HG02571 (cell line): Measurements from ENCODE around the gene GLP1R.

Experiments used
- ATAC-seq: cut with Tn5 transposase; IDR thresholded peaks from one replicate; pipeline ENCODE4 v1.9.1; 2021; ENCODE audit warnings: mild to moderate bottlenecking, moderate library complexity; ENCODE audit not compliant: unreplicated experiment

GLP1R gene

DNA sequence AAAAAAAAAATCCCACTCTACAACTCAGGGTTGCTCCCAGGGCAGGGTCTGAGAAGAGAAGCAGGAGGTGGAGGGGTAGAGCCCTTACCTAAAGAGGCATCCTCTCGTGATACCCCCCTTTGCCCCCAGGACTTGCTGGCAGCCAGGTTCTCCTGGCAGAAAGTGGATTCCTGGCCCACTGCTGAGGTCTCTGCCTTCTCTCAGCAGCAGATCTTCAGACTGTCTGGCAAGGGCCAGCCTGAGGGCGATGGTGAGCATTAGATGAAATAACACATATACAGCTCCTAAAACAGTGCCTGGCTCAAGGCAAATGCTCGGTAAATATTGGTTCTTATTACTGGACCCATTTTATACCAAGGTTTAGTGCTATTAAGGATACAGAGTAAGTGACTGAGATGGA lies 4.8 kb upstream of the GLP1R start:
- ATAC-seq = no peak

DNA sequence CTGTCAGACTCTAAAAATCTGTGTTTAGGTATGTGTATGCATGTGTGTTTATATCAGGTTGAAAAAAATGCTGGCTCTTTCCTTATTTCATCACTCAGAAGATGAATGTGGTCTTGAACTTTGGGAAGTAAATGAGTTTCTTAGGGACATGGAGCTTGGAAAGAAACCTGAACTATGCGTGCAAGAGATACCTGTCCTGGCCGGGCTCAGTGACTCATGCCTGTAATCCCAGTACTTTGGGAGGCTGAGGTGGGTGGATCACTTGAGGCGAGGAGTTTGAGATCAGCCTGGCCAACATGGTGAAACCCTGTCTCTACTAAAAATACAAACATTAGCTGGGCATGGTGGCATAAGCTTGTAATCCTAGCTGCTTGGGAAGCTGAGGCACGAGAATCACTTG lies 4.4 kb upstream of the GLP1R start:
- ATAC-seq = no peak

DNA sequence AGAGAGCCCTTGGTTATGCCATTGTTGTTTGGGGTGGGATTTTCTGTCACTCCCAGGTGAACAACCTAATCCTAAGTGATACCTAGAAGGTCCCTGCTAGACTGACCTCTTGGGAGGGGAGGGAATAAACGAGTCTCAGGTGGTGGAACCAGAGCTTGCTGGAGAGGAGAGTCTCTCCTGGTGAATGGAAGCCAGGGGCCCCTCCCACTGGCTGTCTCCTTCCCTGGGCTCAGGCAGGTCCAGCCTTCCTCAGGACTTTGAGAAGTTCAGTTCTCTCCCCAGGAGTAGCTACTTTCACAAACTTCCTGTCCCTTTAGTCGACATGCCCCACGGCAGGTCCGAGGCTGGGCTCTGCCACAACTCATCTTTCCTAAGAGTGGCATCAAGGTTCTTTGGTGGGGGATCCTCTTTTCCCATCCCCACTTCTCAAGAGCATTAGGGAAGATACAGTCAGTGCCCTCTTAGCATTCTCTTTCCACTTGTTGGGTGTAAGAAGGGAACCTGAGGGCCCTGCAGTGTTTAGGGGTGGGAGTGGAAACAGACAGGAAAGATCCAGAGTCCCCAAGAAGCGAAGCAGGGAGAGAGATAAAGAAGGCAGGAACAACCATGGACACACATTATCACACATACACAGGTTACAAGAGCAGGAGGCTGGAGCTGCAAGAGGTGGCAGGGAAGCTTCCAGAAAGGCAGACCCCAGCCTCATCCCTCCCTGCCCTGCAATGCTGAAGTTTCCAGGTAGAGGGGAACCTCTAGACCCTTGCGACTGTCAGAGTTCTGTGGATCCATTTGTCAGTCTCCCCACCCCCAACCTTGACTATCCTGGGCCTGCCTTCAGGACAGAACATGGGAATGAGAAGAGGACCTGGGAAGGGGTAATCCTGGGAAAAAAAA lies 900 bp upstream of the GLP1R start:
- ATAC-seq = no peak

DNA sequence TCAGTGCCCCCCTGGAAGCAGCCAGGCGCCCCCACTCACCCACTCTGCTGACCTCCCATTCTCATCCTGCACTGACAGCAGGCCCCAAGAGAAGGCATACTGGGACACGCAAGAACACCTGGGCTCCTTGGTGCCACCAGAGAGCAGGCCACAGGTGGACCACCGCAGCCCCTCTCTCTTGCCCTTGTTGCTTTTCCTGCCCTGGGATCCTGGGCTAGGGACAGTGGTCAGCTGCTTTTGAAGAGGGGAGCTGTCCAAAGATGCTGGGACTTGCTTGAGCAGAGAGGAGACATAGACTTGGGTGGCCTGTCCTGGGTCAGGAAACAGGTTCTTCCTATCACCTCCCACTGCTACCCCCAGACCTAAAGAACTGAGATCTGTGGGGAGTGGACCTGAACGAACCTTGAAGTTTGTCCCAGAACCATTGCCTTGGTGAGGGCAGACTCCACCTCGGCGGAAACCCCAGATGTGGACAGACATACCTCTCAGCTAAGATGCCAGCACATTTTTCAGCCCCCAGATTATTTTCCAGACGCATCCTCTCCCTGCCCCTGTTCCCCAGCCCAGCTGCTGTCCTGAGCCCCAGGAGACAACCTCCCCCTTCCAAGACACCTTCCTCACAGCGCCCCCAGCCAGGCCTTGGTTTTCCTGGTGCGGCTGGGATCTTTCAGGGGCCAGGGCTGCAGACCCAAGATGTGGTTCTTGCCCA lies 1.1 kb downstream of the GLP1R start:
- no peak for ATAC-seq

DNA sequence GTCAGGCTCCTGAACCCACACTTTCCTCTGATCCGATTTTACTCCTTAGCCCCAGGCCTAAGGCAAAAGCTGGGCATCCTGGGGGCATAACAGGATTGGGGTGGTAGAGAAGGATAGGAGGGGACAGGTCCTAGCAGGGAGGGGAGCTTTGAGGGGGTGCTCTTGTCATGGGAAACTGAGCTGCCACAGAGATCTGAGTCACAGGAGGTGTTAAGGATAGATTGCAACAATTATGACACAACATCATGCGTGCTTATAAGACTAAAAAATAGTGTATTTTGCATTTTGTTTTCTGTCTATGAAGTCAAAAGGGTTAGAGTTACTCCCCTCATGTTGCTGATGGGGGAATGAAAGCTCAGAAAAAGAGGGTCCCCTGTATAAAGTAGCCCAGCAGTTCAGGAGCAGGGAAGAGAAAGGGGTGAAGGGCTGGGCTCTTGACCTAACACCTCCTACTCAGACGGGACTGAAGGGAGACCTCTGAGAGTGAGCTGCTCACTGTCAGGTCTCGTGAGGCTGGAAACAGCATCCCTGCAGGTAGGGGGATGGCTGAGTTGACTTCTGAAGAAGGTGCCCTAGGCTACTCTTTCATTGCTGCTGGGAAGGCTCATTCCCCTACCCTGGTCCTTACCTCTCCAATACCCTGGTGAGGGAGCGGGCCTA lies 2.0 kb downstream of the GLP1R start:
- no peak for ATAC-seq

DNA sequence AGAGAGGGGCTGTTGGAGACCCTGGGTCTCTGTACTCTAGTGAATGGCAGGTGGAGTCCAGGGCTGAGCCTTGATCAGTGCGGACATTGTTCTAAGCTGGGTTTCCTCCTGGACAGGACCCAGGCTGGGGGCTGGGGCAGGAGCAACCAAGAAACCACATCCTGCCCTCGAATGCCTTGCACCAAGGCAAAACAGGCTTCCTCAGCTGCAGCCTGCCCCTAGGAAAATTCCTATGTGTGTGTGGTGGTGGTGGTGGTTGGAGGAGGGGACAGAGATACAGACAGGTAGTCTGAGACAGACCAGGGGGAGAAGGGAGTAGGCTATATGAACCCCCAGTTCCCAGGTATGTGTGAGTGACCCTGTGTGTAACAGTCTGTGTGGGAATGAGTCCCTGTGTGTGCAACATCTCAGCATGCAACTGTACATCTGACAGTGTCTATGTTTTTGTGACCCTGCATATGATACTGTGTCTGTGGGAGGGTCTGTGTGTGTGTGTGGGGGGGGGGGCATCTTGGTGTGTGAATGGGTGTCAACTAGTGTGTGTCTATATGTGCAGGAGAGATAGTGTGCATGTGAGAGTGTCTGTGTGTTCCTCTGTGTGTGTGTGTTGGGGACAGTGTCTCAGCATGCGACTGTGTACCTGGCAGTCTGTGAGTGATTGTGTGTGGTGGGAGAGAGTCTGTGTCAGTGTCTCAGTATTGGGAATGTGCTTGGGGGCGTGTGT lies 3.0 kb downstream of the GLP1R start:
- ATAC-seq = no peak

DNA sequence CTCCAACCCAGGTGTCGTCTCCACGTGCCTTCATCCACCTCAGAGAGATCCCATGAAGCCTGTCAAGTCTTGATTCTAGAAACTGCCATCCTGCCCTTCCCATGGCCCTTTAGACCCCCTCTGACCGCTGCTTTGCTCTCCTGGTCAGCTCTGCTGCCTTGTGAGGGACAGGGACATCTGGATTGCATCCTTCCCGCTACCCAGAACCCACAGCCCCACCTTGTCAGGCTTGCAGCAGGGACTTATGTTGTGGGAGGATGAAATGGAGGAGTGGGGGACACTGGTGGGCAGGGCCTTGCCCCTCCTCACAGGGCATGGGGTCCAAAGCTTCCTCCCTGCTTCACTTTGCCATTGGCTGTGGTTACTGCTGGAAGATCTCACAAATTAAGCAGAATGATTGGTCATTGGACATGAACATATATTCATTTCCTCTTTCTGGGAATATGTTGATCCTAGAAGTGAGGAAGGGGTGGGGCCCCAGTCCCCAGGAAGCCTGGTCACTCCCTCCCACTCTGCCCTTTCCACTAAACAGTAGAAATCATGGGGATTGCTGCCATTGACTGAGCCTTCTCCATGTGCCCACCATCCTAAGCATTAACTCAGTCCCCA lies 4.5 kb downstream of the GLP1R start:
- no peak for ATAC-seq

DNA sequence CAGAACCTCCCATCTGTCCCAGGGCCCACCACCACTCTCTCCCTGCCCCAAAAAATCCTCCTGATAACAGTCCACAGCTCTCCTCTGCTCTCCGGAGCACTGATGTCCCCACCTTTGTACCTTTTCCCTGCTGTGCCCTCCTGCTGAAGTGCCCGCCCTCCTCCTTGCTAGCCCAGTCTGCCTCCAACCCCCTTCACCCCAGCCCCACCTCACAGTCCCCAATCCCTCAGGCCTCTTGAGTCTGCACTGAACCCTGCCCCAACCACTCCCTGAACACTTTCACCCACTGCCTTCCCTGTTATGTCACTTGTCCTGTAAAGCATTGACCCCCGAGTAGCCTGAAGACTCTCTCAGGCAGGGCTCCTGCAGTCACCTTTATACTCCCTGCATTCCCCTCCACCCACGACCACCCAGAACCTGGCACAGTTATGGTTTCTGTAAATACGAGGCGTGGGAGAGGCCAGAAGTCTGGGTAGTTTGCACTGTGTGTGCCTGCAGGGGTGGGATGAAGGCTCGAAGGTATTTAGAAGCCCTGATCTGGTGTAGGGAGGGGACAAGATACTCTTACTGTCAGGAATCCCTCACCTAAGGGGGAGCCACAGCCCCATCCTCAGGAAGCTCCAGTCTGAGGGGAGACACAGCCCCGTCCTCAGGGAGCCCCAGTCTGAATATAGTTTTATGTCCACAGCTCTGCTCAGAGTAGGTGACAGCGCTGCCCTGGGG lies 5.4 kb downstream of the GLP1R start:
- no peak for ATAC-seq

DNA sequence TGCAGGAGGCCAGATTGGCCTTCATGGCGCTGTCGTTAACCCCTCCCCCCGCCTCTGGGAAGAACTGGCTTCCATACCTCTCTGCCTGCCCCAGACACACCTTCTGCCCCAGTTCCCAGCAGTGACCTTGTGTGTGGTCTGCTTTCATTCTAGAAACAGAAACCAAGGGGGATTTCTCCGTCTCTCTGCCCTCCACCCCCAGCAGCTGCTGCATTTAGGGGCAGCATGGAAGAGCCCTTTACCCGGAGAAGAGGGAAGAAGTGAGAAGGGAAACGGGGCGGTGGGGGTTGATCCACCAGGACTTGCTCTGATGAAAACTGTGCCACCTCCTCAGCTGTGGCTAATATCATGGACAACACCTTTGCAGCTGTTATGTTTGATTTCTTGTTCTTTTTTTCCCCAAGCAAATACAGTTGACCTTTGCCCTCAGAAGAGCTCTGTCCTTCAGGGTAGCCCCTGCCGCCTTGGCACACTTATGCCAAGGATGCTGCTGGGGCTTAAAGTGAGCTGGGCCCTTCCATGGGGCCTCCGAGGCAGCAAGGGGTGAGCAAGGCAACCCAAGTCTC lies 6.1 kb downstream of the GLP1R start:
- ATAC-seq = no peak

DNA sequence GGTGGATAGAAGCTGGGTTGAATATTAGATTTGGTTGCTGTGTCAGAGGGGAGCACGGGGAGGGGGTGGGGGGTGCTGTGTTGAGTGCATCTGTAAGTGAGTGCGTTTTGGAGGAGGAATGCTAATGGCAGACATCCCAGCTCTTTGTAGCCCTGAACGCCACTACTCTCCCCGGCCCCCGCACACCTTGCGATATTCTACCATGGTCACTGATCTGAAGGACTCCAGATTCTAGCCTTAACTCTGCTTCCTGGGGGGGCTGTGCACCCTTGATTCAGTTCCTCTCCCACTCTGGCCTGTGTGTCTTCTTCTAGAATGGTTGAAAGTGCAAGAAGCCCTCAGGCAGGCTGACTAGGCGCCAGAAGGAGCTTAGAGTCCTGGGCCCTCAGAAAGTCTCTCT lies 7.1 kb downstream of the GLP1R start:
- no peak for ATAC-seq

DNA sequence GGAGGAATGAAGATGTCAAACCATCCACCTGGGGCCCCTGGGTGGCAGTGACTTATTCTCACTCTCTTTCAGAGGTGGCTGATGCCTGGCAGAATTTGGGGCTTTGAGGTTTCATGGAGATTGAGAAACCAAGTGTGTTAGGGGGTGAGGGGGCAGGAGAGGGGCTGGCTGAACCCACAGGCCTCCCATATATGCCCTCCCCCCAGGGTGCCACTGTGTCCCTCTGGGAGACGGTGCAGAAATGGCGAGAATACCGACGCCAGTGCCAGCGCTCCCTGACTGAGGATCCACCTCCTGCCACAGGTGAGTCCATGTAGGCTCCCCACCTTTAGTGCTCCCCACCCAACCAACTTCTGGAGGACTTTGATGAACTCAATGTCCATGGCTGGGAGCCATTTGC lies 7.6 kb downstream of the GLP1R start:
- ATAC-seq = no peak

DNA sequence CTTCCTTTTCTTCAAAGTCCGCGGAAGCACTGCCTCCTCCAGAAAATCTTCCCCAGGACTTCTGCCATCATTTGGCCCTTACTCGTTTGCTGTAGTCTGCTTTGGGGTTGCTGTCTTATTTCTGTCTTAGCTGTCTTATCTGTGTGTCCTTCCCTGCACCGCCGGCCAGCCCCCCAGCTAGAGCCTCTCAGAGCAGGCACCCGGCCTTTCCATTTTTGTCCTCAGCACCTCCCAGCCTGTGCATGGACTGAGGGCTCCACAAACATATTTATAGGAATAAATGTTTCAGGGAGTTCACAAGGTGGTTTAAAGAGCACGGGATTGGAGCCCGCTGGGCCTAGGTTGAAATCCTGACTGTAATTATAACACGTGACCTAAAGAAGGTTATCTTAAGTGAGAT lies 8.1 kb downstream of the GLP1R start:
- ATAC-seq = no peak

DNA sequence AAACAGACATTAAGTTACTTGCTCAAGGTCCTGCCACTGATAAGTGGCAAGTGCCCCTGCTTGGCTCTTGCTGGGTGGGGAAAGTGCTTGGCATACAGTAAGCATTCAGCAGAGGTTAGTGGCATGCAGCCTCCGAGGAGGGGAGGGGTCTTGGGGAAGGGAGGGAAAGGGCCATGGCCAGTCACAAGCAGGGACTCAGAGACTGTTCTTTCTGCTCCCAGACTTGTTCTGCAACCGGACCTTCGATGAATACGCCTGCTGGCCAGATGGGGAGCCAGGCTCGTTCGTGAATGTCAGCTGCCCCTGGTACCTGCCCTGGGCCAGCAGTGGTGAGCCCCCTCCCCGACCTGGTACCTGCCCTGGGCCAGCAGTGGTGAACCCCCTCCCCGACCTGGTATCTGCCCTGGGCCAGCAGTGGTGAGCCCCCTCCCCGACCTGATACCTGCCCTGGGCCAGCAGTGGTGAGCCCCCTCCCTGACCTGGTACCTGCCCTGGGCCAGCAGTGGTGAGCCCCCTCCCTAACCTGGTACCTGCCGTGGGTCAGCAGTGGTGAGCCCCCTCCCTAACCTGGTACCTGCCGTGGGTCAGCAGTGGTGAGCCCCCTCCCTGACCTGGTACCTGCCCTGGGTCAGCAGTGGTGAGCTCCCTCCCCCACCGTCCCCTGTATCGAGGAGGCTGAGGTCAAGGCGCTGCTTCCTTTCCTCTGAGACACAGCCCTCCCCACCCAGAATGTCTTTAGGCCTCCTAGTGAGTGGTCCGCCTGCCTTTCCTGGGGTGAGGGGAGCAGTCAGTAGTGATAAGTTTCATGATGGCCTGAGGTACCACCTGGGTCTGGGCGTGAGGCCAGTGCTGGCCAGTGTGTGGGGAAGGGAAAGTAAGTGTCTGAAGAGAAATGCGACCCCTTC lies 8.9 kb downstream of the GLP1R start:
- ATAC-seq = no peak

DNA sequence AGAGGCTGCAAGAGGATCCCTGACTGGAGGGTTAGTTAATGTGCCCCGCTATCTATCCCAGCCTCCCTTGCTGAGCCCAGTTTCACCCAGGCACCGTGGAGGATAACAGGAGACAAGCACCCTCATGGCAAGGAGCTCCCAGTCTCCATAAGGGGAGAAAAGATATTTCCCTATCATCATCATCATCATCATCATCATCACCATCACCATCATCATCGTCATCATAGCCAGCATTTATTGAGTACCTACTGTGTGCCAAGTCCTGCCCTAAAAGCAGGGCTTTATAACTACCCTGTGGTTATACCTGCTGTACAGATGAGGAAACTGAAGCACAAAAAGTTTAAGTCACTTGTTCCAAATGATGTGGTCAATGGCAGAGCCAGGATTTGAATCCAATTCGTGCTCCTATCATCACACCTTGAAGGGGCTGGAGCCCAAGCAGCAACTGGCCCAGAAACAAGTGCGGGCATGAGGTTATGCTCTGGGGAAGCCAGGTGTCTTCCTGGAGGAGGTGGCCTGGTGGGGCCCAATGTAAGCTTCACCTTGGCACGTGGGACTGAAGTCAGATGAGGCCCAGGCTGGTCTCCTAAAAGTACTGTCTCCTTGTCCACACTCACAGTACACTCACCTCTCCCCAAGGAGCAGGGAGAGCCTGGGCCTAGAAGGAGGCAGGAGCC lies 10.0 kb downstream of the GLP1R start:
- no peak for ATAC-seq

DNA sequence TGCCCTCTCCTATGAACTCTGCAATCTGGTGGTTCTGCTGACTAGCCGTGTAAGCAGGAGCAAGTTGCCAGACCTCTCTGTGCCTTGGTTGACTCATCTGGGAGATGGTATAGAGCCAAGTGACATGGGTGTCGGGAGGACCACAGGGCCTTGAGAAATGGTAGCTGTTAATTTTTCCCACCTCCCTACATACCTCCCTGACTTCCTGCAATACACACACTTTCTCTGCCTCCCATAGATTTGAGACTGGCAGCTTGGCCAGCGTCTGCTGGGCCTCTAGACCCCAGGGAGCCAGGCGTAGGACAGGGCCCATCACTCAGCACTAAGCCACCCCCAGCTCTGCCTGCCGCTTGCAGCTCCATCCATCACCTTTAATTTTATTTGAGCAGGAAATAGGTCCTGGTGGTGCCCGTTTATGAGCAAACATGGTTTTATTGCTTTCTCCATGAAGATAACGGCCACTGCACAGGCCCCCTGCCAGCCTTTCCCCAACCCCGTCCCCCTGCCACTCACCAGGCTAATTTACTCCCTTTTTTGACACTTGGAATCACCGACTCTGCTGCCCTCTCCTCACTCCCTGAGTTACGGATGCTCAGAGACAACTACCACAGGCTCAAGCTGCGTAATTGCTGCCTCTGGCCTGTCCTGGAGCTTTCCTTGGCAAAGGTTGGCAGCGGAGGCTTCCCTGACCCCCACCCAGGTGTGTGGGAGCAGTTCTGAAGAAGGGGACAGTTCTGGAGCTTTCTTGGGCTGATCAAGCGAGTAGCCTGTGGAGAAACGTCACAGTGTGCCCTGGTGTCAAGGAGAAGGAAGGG lies 11.1 kb downstream of the GLP1R start:
- no peak for ATAC-seq

DNA sequence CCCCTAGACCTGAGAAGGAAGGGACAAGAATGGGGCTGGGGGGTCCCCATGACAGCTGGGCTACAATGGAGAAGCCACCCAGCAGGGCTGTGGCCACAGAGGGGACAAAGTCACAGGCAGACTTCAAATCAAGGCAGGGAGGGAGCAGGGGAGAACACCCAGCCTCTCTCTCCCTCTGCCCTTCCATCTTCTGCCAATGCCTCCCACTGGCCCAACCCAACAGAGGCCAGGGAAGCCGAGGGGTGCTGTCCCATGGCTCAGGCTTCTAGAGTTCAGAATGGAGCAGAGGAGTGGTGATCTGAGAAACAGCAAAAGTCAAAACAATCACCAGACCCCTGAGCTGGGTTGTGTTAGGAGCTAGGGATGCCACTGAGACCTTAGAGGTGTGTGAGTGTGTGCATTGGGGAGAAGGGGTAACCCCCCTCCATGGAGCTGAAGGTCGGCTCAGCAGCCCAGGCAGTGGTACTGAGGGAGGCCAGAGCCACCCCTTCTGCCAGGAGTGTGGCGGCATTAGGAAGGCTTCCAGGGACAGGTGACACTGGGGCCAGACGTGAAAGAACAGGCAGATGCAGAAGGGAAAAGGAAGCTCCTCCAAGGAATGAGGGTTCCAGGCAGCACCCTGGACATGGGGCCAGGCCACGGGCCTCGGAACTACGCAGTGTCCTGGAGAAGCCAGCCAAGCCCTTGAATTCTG lies 12.0 kb downstream of the GLP1R start:
- ATAC-seq = no peak

DNA sequence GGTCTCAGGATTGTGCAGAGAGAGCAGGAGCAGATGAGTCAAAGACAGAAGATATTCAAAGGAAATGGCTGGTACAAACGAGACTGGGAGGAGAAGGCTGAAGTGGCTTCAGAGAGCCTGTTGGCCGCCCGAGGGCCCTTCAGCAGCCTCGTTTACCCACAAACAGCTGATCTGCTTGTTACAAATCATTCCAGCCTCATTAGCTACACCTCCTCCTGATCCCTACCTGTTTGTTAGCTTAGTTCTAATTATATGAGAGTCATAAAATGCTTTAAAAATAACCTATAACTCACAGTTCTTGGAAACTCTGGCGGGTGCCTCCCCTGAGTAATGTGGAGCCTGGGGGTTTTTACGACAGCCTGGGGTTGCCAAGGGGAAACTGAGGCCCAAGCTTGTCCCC lies 12.6 kb downstream of the GLP1R start:
- ATAC-seq = no peak
